Type B pancreatic cell (in vitro differentiated cells): Measurements from ENCODE around the gene TCAF1. TPM values are rescaled to one million over a fixed set of nuclear protein-coding genes. Genes with fewer than 3 reads are reported as not detected.
A peak's percentile ranks its signal among the peaks of the same experiment; 100 is the strongest.

Experiments
- DNase-seq: peaks from one replicate; pipeline ENCODE4 v3.0.0; 2021; ENCODE audit warnings: mixed read lengths; ENCODE audit not compliant: unreplicated experiment; ENCODE audit errors: extremely low spot score
- H3K27ac Mint-ChIP-seq: 2 replicates; pipeline ENCODE4 v1.8.0; 2021; ENCODE audit warnings: mild to moderate bottlenecking, mixed read lengths
- H3K27me3 Mint-ChIP-seq: 2 replicates; pipeline ENCODE4 v1.8.0; 2021; ENCODE audit warnings: mixed read lengths
- H3K36me3 Mint-ChIP-seq: 2 replicates; pipeline ENCODE4 v1.8.0; 2021; ENCODE audit warnings: mixed read lengths
- H3K4me1 Mint-ChIP-seq: one replicate; pipeline ENCODE4 v1.8.0; 2021; ENCODE audit warnings: mixed read lengths; ENCODE audit not compliant: unreplicated experiment
- H3K4me3 Mint-ChIP-seq: 2 replicates; pipeline ENCODE4 v1.8.0; 2021; ENCODE audit warnings: mild to moderate bottlenecking, mixed read lengths
- H3K9me3 Mint-ChIP-seq: 2 replicates; pipeline ENCODE4 v1.8.0; 2021; ENCODE audit warnings: mixed read lengths
- total RNA-seq: library from RNA; stranded (reverse); gene quantifications from 2 replicates; pipeline ENCODE4 v1.2.1, GENCODE V29; 2021; ENCODE audit warnings: low replicate concordance
- TF ChIP-seq, protein P1 (sequence below): fragments of 200-600 bp; sonication (generic); conservative IDR thresholded peaks from 2 replicates; pipeline ENCODE4 v1.5.0; 2021; ENCODE audit warnings: antibody characterized with exemption, mild to moderate bottlenecking

TCAF1 gene
- total RNA-seq, 1 donor from 2014 or later = 71.2 TPM

DNA sequence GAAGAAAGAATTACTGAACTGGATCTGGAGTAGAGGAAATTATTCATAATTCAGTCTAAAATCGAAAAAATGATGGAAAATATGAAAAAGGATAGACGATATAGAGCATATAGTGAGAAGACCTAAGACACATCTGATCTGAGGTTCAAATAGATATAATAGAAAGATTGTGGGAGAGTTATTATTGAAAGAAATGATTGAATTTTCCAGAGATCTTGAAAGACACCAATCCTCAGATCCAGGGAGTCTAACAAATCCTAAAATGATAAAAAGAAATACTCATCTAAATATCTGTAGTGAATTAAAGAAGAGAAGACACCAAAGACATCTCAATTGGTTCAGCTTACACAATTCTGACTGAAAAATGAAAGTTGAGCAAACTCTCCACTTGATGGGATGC is 12.9 kb downstream of the TCAF1 start:
- no peak overlapping the region for H3K4me3 Mint-ChIP-seq
- H3K9me3 Mint-ChIP-seq = no peaks in the 10 kb centered on the region
- no peaks in the 10 kb centered on the region for H3K27me3 Mint-ChIP-seq
- peaks cover 4% of the 10 kb centered on the region for H3K4me1 Mint-ChIP-seq
- TF ChIP-seq, protein P1, sequence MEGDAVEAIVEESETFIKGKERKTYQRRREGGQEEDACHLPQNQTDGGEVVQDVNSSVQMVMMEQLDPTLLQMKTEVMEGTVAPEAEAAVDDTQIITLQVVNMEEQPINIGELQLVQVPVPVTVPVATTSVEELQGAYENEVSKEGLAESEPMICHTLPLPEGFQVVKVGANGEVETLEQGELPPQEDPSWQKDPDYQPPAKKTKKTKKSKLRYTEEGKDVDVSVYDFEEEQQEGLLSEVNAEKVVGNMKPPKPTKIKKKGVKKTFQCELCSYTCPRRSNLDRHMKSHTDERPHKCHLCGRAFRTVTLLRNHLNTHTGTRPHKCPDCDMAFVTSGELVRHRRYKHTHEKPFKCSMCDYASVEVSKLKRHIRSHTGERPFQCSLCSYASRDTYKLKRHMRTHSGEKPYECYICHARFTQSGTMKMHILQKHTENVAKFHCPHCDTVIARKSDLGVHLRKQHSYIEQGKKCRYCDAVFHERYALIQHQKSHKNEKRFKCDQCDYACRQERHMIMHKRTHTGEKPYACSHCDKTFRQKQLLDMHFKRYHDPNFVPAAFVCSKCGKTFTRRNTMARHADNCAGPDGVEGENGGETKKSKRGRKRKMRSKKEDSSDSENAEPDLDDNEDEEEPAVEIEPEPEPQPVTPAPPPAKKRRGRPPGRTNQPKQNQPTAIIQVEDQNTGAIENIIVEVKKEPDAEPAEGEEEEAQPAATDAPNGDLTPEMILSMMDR = no peak
- DNase-seq = no peak
- no peak overlapping the region for H3K27ac Mint-ChIP-seq
- H3K36me3 Mint-ChIP-seq = peaks cover 25% of the 10 kb centered on the region

DNA sequence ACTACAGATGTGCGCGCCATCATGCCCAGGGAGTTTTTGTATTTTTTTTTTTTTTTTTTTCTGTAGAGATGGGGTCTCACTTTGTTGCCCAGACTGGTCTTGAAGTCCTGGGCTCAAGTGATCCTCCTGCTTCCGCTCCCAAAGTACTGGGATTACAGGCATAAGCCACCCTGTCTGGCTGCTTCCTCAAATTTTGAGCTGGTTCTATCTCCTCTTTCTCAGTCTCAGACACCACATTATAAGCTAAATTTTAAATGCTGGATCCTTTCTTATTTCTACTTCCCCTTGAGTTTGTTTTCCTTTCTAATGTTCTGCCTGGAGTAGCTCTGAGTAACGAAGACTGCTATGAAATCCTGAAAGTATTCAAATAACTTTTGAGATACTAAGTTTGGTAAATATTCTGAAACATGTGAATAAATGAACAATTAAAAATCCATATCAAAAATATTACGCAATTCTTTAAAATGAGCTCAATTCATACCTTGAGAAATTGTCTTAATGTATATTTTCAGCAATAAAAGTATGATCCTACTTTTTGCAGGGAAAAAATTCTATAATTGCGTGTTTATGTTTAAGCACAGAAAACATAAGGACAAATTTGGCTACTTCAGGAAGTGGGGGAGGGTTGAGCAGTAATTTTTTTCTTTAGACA is 15.0 kb downstream of the TCAF1 start:
- Mint-ChIP-seq H3K4me3 (peak overlapping the region; percentile 47), H3K27ac (no peak overlapping the region), H3K27me3 (no peaks in the 10 kb centered on the region), H3K36me3 (peaks cover 25% of the 10 kb centered on the region), H3K4me1 (peaks cover 16% of the 10 kb centered on the region), H3K9me3 (no peaks in the 10 kb centered on the region)
- TF ChIP-seq, protein P1 = no peak
- no peak for DNase-seq

DNA sequence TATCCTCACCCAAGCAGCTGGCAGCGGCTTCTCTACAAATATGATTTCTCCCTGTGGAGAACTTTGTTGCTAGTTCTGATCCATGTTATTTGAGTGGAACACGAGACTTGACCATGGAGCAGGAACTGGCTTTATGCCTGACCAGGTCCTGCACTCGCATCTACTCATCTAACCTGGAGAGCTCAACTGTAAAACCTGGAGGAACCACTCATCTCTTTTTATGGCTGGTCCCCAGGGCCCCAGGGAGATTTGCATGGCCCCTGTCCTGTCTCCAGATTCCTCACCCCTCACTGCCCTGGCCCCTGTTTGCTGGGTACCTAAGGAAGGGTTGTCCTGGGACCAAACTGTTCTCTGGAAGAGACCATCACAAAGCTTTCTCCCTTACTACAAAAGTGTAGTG is 16.0 kb downstream of the TCAF1 start:
- Mint-ChIP-seq H3K4me1 (peaks cover 24% of the 10 kb centered on the region), H3K9me3 (no peaks in the 10 kb centered on the region), H3K27me3 (no peaks in the 10 kb centered on the region), H3K36me3 (peaks cover 20% of the 10 kb centered on the region), H3K27ac (no peak overlapping the region), H3K4me3 (peak overlapping the region; percentile 67)
- no peak for DNase-seq
- TF ChIP-seq, protein P1 = no peak

DNA sequence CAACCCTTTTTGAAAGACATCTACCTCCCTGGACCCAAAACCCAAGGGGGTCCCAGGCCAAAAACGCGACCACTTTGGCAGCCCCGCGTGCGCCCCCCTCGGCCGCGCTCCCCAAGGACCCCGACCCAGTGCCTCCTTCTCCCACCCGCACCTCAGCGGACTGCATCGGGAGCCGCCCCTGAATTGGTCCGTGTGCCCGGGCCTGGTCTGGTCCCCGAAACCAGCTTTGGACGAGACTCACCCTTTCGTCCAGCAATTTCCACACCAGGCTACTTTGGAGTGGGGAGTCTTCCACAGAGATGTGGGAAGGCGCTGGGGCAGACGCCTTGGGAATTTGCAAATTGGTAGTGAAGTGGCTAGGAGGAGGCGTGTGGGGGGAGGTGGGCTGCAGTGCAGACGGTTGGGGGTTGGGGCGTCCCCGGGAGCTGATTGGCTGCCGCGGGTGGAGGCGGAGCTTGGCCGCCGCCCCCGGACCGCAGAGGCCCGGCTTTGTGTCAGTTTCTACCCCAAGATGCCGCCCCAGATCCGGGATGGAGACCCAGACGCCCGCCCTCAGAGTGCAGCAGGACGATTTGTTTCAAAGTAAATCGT is 16.9 kb downstream of the TCAF1 start:
- H3K27ac Mint-ChIP-seq = peak overlapping the region; percentile 67
- H3K4me3 Mint-ChIP-seq = peak overlapping the region; percentile 91
- no peaks in the 10 kb centered on the region for H3K9me3 Mint-ChIP-seq
- no peaks in the 10 kb centered on the region for H3K27me3 Mint-ChIP-seq
- DNase-seq = peak; percentile 81
- H3K4me1 Mint-ChIP-seq = peaks cover 24% of the 10 kb centered on the region
- peaks cover 16% of the 10 kb centered on the region for H3K36me3 Mint-ChIP-seq
- TF ChIP-seq, protein P1 = no peak

DNA sequence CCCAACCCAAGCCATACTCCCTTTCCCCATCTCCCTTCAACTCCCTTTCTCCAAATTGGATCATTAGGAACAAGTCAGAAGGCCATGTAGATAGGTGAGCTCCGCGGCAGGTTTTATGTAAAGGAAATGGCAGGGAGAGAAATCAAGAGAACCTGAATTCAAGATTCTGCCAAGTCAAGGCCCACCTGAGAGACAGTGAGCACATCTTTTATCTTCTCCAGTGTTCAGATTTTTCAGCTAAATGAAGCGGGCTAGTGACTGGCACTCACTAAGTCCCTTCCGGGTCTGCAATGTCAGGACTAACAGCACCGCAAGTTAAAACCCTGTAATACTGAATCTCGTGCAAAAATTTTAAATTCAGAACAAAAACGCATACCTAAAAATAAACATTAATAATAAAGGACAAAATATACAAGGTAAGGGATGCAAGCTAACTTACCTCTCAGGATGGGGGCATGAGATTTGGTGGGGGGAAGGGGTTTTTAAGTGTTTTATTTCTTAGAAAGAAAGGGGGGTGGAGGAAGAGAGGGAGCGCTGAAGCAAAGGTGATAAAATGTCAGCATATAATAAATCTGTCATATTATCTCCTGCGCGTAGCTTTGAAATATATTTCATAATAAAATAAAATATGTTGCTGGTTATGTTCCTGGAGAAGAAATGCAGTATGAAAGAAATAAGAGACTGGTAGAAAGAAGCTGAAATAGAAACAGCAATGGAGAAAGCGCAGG is 17.6 kb downstream of the TCAF1 start:
- H3K27ac Mint-ChIP-seq = peak overlapping the region; percentile 67
- H3K36me3 Mint-ChIP-seq = peaks cover 18% of the 10 kb centered on the region

More for the DNA sequence above, 17.6 kb downstream of the TCAF1 start:
- TF ChIP-seq, protein P1 = no peak
- no peaks in the 10 kb centered on the region for H3K9me3 Mint-ChIP-seq
- no peak for DNase-seq
- H3K4me3 Mint-ChIP-seq = peak overlapping the region; percentile 91
- peaks cover 24% of the 10 kb centered on the region for H3K4me1 Mint-ChIP-seq
- H3K27me3 Mint-ChIP-seq = no peaks in the 10 kb centered on the region
